HG02610 (cell line): ENCODE measurements around the gene POLR1B.

Experiments
- ATAC-seq: cut with Tn5 transposase; IDR thresholded peaks from one replicate; pipeline ENCODE4 v1.9.1; 2021; ENCODE audit warnings: mild to moderate bottlenecking, moderate library complexity; ENCODE audit not compliant: unreplicated experiment

The POLR1B gene

GRCh38 chr2:112541315-112542122 lies 746 bp upstream of the POLR1B start:
- peak; percentile 62 for ATAC-seq

GRCh38 chr2:112542984-112543661 lies 858 bp downstream of the POLR1B start:
- no peak for ATAC-seq

GRCh38 chr2:112547333-112547732 lies 5.1 kb downstream of the POLR1B start:
- ATAC-seq: no peak

GRCh38 chr2:112548980-112549379 lies 6.7 kb downstream of the POLR1B start:
- no peak for ATAC-seq

GRCh38 chr2:112566104-112566503 lies 23.8 kb downstream of the POLR1B start:
- peak; percentile 55 for ATAC-seq

GRCh38 chr2:112566508-112566907 lies 24.2 kb downstream of the POLR1B start:
- peak; percentile 36 for ATAC-seq

GRCh38 chr2:112572005-112572404 lies 29.7 kb downstream of the POLR1B start:
- no peak for ATAC-seq

GRCh38 chr2:112577756-112578155 lies 35.5 kb downstream of the POLR1B start:
- no peak for ATAC-seq

- ATAC-seq: no peak
Observed at GRCh38 chr2:112579241-112579640, 37.0 kb downstream of the POLR1B start.

GRCh38 chr2:112580084-112580483 lies 37.8 kb downstream of the POLR1B start:
- ATAC-seq: no peak

- no peak for ATAC-seq
Observed at GRCh38 chr2:112582314-112582746, 40.1 kb downstream of the POLR1B start.

GRCh38 chr2:112583497-112584133 lies 41.4 kb downstream of the POLR1B start:
- no peak for ATAC-seq

- peak; percentile 87 for ATAC-seq
Observed at GRCh38 chr2:112584134-112584890, 42.0 kb downstream of the POLR1B start, which contains the start of gene CHCHD5. CHCHD5 (plus strand) TSS chr2:112584609; CDS start chr2:112584648, 39 bp downstream.

GRCh38 chr2:112584891-112585250 lies 42.6 kb downstream of the POLR1B start:
- no peak for ATAC-seq

- no peak for ATAC-seq
Observed at GRCh38 chr2:112585400-112585799, 43.1 kb downstream of the POLR1B start.

GRCh38 chr2:112585873-112586464 lies 43.7 kb downstream of the POLR1B start:
- ATAC-seq: no peak

GRCh38 chr2:112588611-112589045 lies 46.4 kb downstream of the POLR1B start:
- no peak for ATAC-seq

GRCh38 chr2:112591413-112591812 lies 49.1 kb downstream of the POLR1B start:
- no peak for ATAC-seq

GRCh38 chr2:112593736-112594135 lies 51.5 kb downstream of the POLR1B start:
- ATAC-seq: no peak

GRCh38 chr2:112597537-112598322 lies 55.5 kb downstream of the POLR1B start:
- ATAC-seq: no peak
